ENCODE measurements around the gene IL1RN.

The IL1RN gene

GRCh38 chr2:113104054-113104611 is 23.3 kb upstream of the IL1RN start:
- DNase-seq (ENCODE audit: low spot score) = no peak

- DNase-seq (ENCODE audit: low spot score) = no peak
Observed at GRCh38 chr2:113105047-113105785, 22.2 kb upstream of the IL1RN start.

- no peak for DNase-seq (ENCODE audit: low spot score)
Observed at GRCh38 chr2:113111121-113111520, 16.3 kb upstream of the IL1RN start.

- DNase-seq (ENCODE audit: low spot score) = no peak
Observed at GRCh38 chr2:113111823-113112287, 15.5 kb upstream of the IL1RN start.

GRCh38 chr2:113112441-113112840 is 15.0 kb upstream of the IL1RN start:
- DNase-seq (ENCODE audit: low spot score) = no peak

GRCh38 chr2:113112871-113113270 is 14.5 kb upstream of the IL1RN start:
- no peak for DNase-seq (ENCODE audit: low spot score)

GRCh38 chr2:113113807-113114206 is 13.6 kb upstream of the IL1RN start:
- DNase-seq (ENCODE audit: low spot score) = no peak

GRCh38 chr2:113114224-113114945 is 13.0 kb upstream of the IL1RN start:
- no peak for DNase-seq (ENCODE audit: low spot score)

- no peak for DNase-seq (ENCODE audit: low spot score)
Observed at GRCh38 chr2:113114996-113115395, 12.4 kb upstream of the IL1RN start.

GRCh38 chr2:113116100-113116958 is 11.1 kb upstream of the IL1RN start:
- no peak for DNase-seq (ENCODE audit: low spot score)

- DNase-seq (ENCODE audit: low spot score) = no peak
Observed at GRCh38 chr2:113117541-113118262, 9.7 kb upstream of the IL1RN start.

- DNase-seq (ENCODE audit: low spot score) = no peak
Observed at GRCh38 chr2:113118263-113118657, 9.1 kb upstream of the IL1RN start.

GRCh38 chr2:113119111-113119510 is 8.3 kb upstream of the IL1RN start:
- no peak for DNase-seq (ENCODE audit: low spot score)

- no peak for DNase-seq (ENCODE audit: low spot score)
Observed at GRCh38 chr2:113120861-113121260, 6.5 kb upstream of the IL1RN start.

GRCh38 chr2:113122364-113122763 is 5.0 kb upstream of the IL1RN start:
- DNase-seq (ENCODE audit: low spot score) = no peak

GRCh38 chr2:113123726-113124125 is 3.7 kb upstream of the IL1RN start:
- no peak for DNase-seq (ENCODE audit: low spot score)

- DNase-seq (ENCODE audit: low spot score) = peak; percentile 33
Observed at GRCh38 chr2:113124181-113124961, 3.0 kb upstream of the IL1RN start.

GRCh38 chr2:113124984-113125855 is 2.2 kb upstream of the IL1RN start:
- no peak for DNase-seq (ENCODE audit: low spot score)

- DNase-seq (ENCODE audit: low spot score) = no peak
Observed at GRCh38 chr2:113127646-113128570, 510 bp downstream of the IL1RN start.

Data from SW480 (cell line).